ENCODE results near the gene KRTAP10-8. TPM values are rescaled to one million over a fixed set of nuclear protein-coding genes. Genes with fewer than 3 reads are reported as not detected.

KRTAP10-8 gene
- total and polyA plus RNA-seq, 7 donors: not detected

DNA sequence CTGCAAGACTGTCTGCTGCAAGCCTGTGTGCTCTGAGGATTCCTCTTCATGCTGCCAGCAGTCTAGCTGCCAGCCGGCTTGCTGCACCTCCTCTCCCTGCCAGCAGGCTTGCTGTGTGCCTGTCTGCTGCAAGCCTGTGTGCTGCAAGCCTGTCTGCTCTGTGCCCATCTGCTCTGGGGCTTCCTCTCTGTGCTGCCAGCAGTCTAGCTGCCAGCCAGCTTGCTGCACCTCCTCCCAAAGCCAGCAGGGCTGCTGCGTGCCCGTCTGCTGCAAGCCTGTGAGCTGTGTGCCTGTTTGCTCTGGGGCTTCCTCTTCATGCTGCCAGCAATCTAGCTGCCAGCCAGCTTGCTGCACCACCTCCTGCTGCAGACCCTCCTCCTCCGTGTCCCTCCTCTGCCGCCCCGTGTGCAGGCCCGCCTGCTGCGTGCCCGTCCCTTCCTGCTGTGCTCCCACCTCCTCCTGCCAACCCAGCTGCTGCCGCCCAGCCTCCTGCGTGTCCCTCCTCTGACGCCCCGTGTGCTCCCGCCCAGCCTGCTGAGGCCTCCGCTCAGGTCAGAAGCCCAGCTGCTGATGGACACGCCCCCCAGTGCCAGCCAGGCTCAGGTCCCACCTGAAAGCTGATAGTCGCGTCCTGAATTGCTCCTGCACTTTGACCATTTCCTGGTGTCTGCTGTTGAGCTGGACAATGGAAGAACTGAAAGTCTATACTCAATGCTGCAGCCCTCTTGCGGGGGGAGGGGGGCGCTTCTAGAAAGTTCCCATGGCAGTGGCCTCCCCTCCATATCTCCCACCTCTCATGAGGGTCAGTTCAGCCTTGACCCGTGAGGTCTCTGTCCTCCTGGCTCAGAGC is 37.2 kb upstream of the KRTAP10-8 start:
- Histone ChIP-seq H3K9me3 (peaks cover 0 to 3% (median 2%) of the 10 kb centered on the region in 4 donors), H3K4me3 (no peak overlapping the region), H3K27ac (no peak overlapping the region), H3K27me3 (peaks cover 0 to 14% (median 0%) of the 10 kb centered on the region in 3 donors), H3K4me1 (no peaks in the 10 kb centered on the region), H3K36me3 (no peaks in the 10 kb centered on the region)
- TF ChIP-seq, protein P1, sequence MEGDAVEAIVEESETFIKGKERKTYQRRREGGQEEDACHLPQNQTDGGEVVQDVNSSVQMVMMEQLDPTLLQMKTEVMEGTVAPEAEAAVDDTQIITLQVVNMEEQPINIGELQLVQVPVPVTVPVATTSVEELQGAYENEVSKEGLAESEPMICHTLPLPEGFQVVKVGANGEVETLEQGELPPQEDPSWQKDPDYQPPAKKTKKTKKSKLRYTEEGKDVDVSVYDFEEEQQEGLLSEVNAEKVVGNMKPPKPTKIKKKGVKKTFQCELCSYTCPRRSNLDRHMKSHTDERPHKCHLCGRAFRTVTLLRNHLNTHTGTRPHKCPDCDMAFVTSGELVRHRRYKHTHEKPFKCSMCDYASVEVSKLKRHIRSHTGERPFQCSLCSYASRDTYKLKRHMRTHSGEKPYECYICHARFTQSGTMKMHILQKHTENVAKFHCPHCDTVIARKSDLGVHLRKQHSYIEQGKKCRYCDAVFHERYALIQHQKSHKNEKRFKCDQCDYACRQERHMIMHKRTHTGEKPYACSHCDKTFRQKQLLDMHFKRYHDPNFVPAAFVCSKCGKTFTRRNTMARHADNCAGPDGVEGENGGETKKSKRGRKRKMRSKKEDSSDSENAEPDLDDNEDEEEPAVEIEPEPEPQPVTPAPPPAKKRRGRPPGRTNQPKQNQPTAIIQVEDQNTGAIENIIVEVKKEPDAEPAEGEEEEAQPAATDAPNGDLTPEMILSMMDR (IDR thresholded peaks at IDR 0.05): no peak
- TF ChIP-seq POLR2AphosphoS5 (IDR thresholded peaks at IDR 0.05) (no peak), EP300 (IDR thresholded peaks at IDR 0.05) (no peak), POLR2A (IDR thresholded peaks at IDR 0.05) (no peak)
- no peak for DNase-seq
- WGBS, 2 donors: 10 to 37% methylated on average over 21 of the region's 21 CpGs
- intact Hi-C loops (cut with DNase I): no loop called here

- intact Hi-C loops (cut with DNase I): no loop called here
- peaks cover 0 to 14% (median 0%) of the 10 kb centered on the region in 3 donors for H3K27me3 ChIP-seq
Observed at GRCh38 chr21:44575307-44576024, 36.4 kb upstream of the KRTAP10-8 start.

DNA sequence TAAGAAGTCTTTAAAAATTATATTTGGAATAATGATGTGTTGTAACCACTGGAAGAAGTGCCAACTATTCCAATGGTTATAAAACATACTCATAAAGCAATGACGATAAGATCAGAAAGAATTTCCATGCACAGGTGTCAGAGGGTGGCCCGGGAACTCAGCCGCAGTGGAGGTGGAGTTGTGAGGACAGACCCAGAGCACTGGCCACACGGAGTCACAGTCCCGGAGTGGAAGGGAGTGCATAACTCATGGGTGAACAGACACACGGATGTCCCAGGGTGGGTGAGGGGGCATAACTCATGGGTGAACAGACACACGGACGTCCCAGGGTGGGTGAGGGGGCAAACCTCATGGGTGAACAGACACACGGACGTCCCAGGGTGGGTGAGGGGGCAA is 35.9 kb upstream of the KRTAP10-8 start:
- TF ChIP-seq, protein P1 (IDR thresholded peaks at IDR 0.05): no peak
- TF ChIP-seq POLR2AphosphoS5 (IDR thresholded peaks at IDR 0.05): no peak
- no peak for TF ChIP-seq EP300 (IDR thresholded peaks at IDR 0.05)
- TF ChIP-seq POLR2A (IDR thresholded peaks at IDR 0.05): no peak
- no peak for DNase-seq
- Histone ChIP-seq H3K9me3 (peaks cover 0 to 9% (median 2%) of the 10 kb centered on the region in 4 donors), H3K36me3 (no peaks in the 10 kb centered on the region), H3K27ac (no peak overlapping the region), H3K27me3 (peaks cover 0 to 14% (median 0%) of the 10 kb centered on the region in 3 donors), H3K4me1 (no peaks in the 10 kb centered on the region), H3K4me3 (no peak overlapping the region)
- intact Hi-C loops (cut with DNase I): no loop called here
- 50 to 82% methylated on average over 10 of the region's 10 CpGs for WGBS, 2 donors

More at GRCh38 chr21:44575307-44576024, 36.4 kb upstream of the KRTAP10-8 start:
- Histone ChIP-seq H3K36me3 (no peaks in the 10 kb centered on the region), H3K4me3 (no peak overlapping the region), H3K9me3 (peaks cover 0 to 6% (median 2%) of the 10 kb centered on the region in 4 donors), H3K27ac (no peak overlapping the region), H3K4me1 (no peaks in the 10 kb centered on the region)
- TF ChIP-seq POLR2AphosphoS5 (IDR thresholded peaks at IDR 0.05) (no peak), POLR2A (IDR thresholded peaks at IDR 0.05) (no peak), EP300 (IDR thresholded peaks at IDR 0.05) (no peak)
- TF ChIP-seq, protein P1 (IDR thresholded peaks at IDR 0.05): no peak
- WGBS, 2 donors: 86 to 89% methylated on average over 20 of the region's 20 CpGs
- DNase-seq: no peak

DNA sequence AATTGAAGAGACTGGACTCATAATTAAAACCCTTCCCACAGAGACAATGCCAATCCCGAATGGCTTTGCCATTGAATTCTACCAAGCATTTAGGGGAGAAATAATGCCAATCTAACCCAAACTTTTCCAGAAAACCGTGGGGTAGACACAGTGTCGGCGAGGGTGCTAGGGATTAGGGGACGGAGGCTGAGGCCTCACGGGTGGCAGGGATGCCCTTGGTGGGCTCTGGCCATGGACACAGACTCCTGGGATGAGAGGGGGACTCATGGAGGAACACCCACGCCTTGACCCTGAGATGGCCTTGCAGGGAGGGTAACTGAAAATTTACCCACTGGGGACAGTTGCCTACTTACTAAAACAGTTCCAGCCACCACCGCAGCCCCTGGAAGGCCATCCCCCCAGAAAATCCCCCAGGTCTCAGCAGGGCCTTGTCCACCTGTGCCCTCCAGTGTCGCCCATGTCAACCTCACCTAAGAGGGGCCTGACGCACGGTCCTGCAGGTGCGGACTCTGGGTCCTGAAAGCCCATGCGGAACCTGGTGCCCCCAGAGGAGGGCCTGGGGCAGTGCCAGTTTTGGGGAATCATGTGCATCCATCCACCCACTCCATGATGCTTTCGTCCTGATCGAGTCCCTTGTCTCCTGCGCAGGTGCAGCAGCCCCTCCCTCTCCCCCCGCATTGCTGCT is 33.4 kb upstream of the KRTAP10-8 start:
- intact Hi-C loops (cut with DNase I): no loop called here
- no peak for DNase-seq
- no peak for TF ChIP-seq POLR2A (IDR thresholded peaks at IDR 0.05)
- TF ChIP-seq POLR2AphosphoS5 (IDR thresholded peaks at IDR 0.05): no peak
- TF ChIP-seq EP300 (IDR thresholded peaks at IDR 0.05): no peak
- TF ChIP-seq, protein P1 (IDR thresholded peaks at IDR 0.05): no peak
- no peaks in the 10 kb centered on the region for H3K4me1 ChIP-seq
- H3K9me3 ChIP-seq: peaks cover 0 to 10% (median 4%) of the 10 kb centered on the region in 4 donors
- no peak overlapping the region for H3K4me3 ChIP-seq
- no peaks in the 10 kb centered on the region for H3K36me3 ChIP-seq
- peaks cover 0 to 6% (median 2%) of the 10 kb centered on the region in 3 donors for H3K27me3 ChIP-seq
- 95% methylated on average over 17 of the region's 17 CpGs for WGBS, 2 donors
- H3K27ac ChIP-seq: no peak overlapping the region
